HEK293T (cell line): ENCODE data around the gene THSD7B.

Experiments used
- BHLHE40 ChIP-seq: fragments of 450-650 bp; IDR thresholded peaks from 2 replicates; pipeline ENCODE4 v1.6.1; 2016; ENCODE audit warnings: mild to moderate bottlenecking, moderate library complexity, borderline replicate concordance
- ELF4 ChIP-seq: fragments of 450-650 bp; IDR thresholded peaks from 2 replicates; pipeline ENCODE4 v1.6.1; 2017; ENCODE audit warnings: antibody characterized with exemption
- FOXK2 ChIP-seq: fragments of 450-650 bp; IDR thresholded peaks from 2 replicates; pipeline ENCODE4 v1.6.1; 2016; ENCODE audit warnings: mild to moderate bottlenecking
- FOXM1 ChIP-seq: fragments of 450-650 bp; IDR thresholded peaks from 2 replicates; pipeline ENCODE4 v1.6.1; 2017; ENCODE audit warnings: mild to moderate bottlenecking, borderline replicate concordance
- HDGF ChIP-seq: fragments of 450-650 bp; IDR thresholded peaks from 2 replicates; pipeline ENCODE4 v1.6.1; 2017; ENCODE audit warnings: antibody characterized with exemption, borderline replicate concordance
- L3MBTL2 ChIP-seq: fragments of 450-650 bp; conservative IDR thresholded peaks from 2 replicates; pipeline ENCODE4 v1.6.1; 2016; ENCODE audit warnings: mild to moderate bottlenecking
- NFRKB ChIP-seq: fragments of 450-650 bp; IDR thresholded peaks from 2 replicates; pipeline ENCODE4 v1.6.1; 2016; ENCODE audit warnings: mild to moderate bottlenecking, moderate library complexity
- PKNOX1 ChIP-seq: fragments of 450-650 bp; IDR thresholded peaks from 2 replicates; pipeline ENCODE4 v1.6.1; 2016
- SUZ12 ChIP-seq: fragments of 450-650 bp; IDR thresholded peaks from 2 replicates; pipeline ENCODE4 v1.6.1; 2016; ENCODE audit warnings: mild to moderate bottlenecking
- TARDBP ChIP-seq: fragments of 450-650 bp; IDR thresholded peaks from 2 replicates; pipeline ENCODE4 v1.6.1; 2016

- TF ChIP-seq SUZ12 (no peak), TARDBP (no peak), ELF4 (no peak), BHLHE40 (no peak), PKNOX1 (no peak), FOXK2 (no peak), L3MBTL2 (no peak), HDGF (no peak), FOXM1 (no peak), NFRKB (no peak)
Measured at GRCh38 chr2:137724912-137725311, 959.6 kb downstream of the THSD7B start.
